Activated T-cell treated with anti-CD3 and anti-CD28 coated beads for 4 hours (primary cell): ENCODE data around the gene GRWD1.
"Not testable (repeated sequence)": the region's sequence is repeated elsewhere in the genome, so short reads cannot be mapped to it uniquely, and the experiment has no call there.

Experiments used
- DNase-seq: peaks from one replicate; pipeline ENCODE4 v3.0.0-alpha.2; 2020

The GRWD1 gene

GRCh38 chr19:48480558-48481500 is 35.0 kb downstream of the GRWD1 start:
- no peak for DNase-seq

GRCh38 chr19:48481846-48482639 is 36.3 kb downstream of the GRWD1 start:
- DNase-seq = no peak

- no peak for DNase-seq
These were observed 37.5 kb downstream of the GRWD1 start for GRCh38 chr19:48483301-48483700.

- no peak for DNase-seq
These were observed 38.6 kb downstream of the GRWD1 start for GRCh38 chr19:48484247-48484893.

- DNase-seq = no peak
These were observed 39.3 kb downstream of the GRWD1 start for GRCh38 chr19:48484931-48485612.

- not testable (repeated sequence) for DNase-seq
These were observed 40.9 kb downstream of the GRWD1 start for GRCh38 chr19:48486706-48487105.

GRCh38 chr19:48487544-48487943 is 41.8 kb downstream of the GRWD1 start:
- no peak for DNase-seq

- DNase-seq = no peak
These were observed 42.2 kb downstream of the GRWD1 start for GRCh38 chr19:48487948-48488347.

- not testable (repeated sequence) for DNase-seq
These were observed 42.7 kb downstream of the GRWD1 start for GRCh38 chr19:48488478-48488877.

GRCh38 chr19:48489608-48490216 is 43.9 kb downstream of the GRWD1 start:
- DNase-seq = peak; percentile 73

GRCh38 chr19:48490981-48491792 is 45.4 kb downstream of the GRWD1 start:
- peak; percentile 54 for DNase-seq

- DNase-seq = no peak
These were observed 46.0 kb downstream of the GRWD1 start for GRCh38 chr19:48491793-48492123.

GRCh38 chr19:48492925-48493717 is 47.3 kb downstream of the GRWD1 start:
- peak; percentile 77 for DNase-seq

- DNase-seq = no peak
These were observed 48.1 kb downstream of the GRWD1 start for GRCh38 chr19:48493718-48494401.

GRCh38 chr19:48495396-48495795 is 49.6 kb downstream of the GRWD1 start:
- DNase-seq = no peak

GRCh38 chr19:48496959-48497727 is 51.4 kb downstream of the GRWD1 start:
- DNase-seq = no peak

GRCh38 chr19:48497728-48498594 is 52.2 kb downstream of the GRWD1 start:
- no peak for DNase-seq
